GM12801 (cell line): Measurements from ENCODE around the gene TDRD10.

Source experiments
- CTCF ChIP-seq: IDR thresholded peaks from one replicate; pipeline ENCODE4 v1.5.1; 2011; ENCODE audit warnings: control low read depth; ENCODE audit not compliant: insufficient read length; ENCODE audit errors: extremely low read depth

TDRD10 gene

DNA sequence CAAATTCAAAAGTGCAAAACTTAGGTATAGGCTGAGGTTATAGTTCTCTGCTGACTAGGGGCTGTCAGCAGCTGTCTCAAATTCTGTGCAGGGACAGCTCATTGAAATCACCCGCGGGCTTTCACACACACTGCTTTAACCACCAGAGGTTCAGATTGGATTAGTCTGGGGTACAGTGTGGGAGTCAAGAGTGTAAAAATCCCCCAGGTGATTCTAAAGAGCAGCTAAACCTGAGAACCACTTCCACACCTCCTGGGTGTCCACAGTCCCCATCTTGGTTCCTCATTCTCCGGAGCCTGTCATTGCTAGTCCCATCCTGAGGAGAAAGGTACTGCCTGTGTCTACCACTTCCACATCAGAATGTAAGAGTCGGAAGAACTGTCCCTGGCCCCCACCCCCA lies 9.9 kb upstream of the TDRD10 start:
- no peak for TF ChIP-seq CTCF

GRCh38 chr1:154493276-154493675 lies 8.7 kb upstream of the TDRD10 start:
- TF ChIP-seq CTCF: no peak

DNA sequence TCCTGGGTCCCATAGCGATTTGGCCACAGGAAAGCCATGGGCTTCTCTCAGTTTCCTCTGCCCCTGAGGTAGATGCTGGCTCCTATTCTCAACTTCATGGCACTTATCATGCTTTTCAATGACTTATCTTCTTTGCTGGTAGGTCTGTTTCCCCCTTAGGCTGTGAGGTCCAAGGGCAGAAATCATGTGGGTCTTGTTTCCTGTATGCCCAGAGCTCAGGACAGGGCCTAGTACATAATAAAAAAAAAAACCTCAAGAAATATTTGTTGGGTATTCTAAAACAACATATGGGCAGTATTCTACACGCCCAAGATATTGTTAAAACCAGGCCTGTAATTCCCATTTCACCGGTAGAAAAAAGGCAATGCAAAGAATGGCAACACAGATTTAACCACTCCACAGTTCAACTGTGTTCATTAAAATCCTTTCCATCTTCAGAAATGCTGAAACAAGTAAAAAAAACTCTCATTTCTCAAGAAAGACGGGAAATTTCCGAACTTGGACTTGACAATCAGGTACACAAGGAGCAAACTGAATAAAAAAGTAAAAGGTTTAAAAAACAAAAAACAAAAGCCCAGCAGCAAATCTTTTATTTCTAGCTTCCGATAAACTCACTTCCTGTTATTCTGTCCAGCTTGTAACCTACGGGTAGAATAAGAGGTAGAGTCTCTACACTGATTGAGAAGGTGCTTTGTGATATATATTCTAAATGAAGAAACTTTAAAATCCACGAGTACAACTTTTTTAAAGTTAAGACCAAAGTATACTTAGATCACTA lies 6.3 kb upstream of the TDRD10 start:
- no peak for TF ChIP-seq CTCF

DNA sequence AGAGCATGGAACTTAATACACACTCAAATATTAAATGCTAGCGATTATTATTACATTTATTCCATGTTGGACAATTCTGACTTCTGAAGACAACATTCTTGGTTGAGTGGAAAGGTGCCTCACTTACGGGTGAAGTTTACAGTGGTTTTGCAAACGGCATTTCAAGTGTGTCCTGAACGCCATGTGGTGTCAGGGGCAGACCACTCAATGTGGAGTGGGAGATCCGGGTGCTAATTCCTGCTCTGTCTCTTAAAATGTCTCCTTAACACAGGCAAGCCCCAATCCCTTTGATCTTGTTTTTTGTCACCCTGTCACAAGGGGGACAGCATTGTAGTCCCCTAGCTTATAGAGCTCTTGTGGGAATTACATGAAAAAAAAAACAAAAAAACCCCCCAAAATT lies 5.6 kb upstream of the TDRD10 start:
- no peak for TF ChIP-seq CTCF

GRCh38 chr1:154497026-154497806 lies 4.8 kb upstream of the TDRD10 start:
- TF ChIP-seq CTCF: no peak

- no peak for TF ChIP-seq CTCF
Observed at GRCh38 chr1:154499446-154499845, 2.6 kb upstream of the TDRD10 start.

DNA sequence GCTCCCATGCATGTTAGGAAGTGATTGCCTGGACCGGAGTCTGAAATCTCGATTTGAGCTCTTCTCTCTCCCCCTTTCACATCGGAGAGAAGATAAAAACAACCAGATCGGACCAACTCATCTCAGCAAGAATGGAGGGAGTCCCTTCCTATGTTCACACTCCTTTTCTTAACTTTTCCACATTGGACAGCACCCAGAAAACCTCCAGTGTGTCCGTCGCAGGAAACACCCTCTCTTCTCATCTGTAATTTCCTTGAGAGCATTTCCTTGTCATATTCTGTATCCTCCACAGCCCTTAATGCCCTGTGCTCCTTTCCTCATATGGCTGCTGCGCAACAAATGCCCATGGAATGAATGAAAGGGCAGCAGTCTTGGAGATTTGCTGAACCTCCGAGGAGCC lies 1.5 kb upstream of the TDRD10 start:
- no peak for TF ChIP-seq CTCF
